Lung (tissue), 12 donors: ENCODE data around the gene TRIM28. TPM values are rescaled to one million over a fixed set of nuclear protein-coding genes. Genes with fewer than 3 reads are reported as not detected.

Experiments
- ATAC-seq: fragments of 200-7000 bp; cut with Tn5 transposase; one replicate; pipeline ENCODE4 v1.9.1; 2020; ENCODE audit warnings: moderate number of reproducible peaks; ENCODE audit not compliant: insufficient read depth, low FRiP score
- DNase-seq, 3 donors: peaks; one replicate each; pipeline ENCODE4 v3.0.0-alpha.2; 2013 to 2017
- H3K27ac ChIP-seq, 2 donors: one replicate each; pipeline ENCODE4 v1.5.1; 2013; ENCODE audit warnings: mild to moderate bottlenecking in 2 of 2, moderate library complexity in 2 of 2, control low read depth in 1 of 2, inconsistent platforms in 1 of 2, low read depth in 1 of 2, low read length in 1 of 2
- H3K27me3 ChIP-seq, 3 donors: one replicate each; pipeline ENCODE4 v1.5.1; 2013; ENCODE audit warnings: low read length in 2 of 3; ENCODE audit not compliant: control insufficient read depth in 3 of 3, insufficient read depth in 3 of 3
- H3K36me3 ChIP-seq, 4 donors: one replicate each; pipeline ENCODE4 v1.5.1; 2013; ENCODE audit warnings: low read length in 4 of 4, mild to moderate bottlenecking in 1 of 4, moderate library complexity in 1 of 4; ENCODE audit not compliant: control insufficient read depth in 4 of 4, insufficient read depth in 4 of 4
- H3K4me1 ChIP-seq, 5 donors: one replicate each; pipeline ENCODE4 v1.5.1; 2013; ENCODE audit warnings: low read length in 5 of 5, mild to moderate bottlenecking in 2 of 5, moderate library complexity in 1 of 5; ENCODE audit not compliant: control insufficient read depth in 5 of 5, insufficient read depth in 5 of 5
- H3K4me3 ChIP-seq: one replicate; pipeline ENCODE4 v1.5.1; 2013; ENCODE audit warnings: mild to moderate bottlenecking, control low read depth, moderate library complexity
- H3K9ac ChIP-seq, 2 donors: one replicate each; pipeline ENCODE4 v1.5.1; 2013; ENCODE audit warnings: low read length in 2 of 2, control low read depth in 1 of 2; ENCODE audit not compliant: insufficient read depth in 1 of 2
- H3K9me3 ChIP-seq, 4 donors: one replicate each; pipeline ENCODE4 v1.5.1; 2013; ENCODE audit warnings: low read length in 3 of 4, mild to moderate bottlenecking in 1 of 4, moderate library complexity in 1 of 4; ENCODE audit not compliant: control insufficient read depth in 4 of 4, insufficient read depth in 3 of 4
- CTCF ChIP-seq: IDR thresholded peaks from 2 replicates; pipeline ENCODE4 v1.5.1; 2012; ENCODE audit warnings: mild to moderate bottlenecking; ENCODE audit errors: control extremely low read depth, extremely low read depth
- WGBS, 2 donors: extraction: QIAGEN DNeasy Blood & Tissue Kit; methylation state at CpG; one replicate each; pipeline ENCODE4 v1.1.7; 2013; 5-methylcytosine and 5-hydroxymethylcytosine counted together
- polyA plus RNA-seq, 2 donors: library from polyadenylated mRNA; stranded (reverse); fragments of 200-250 nt; gene quantifications; one replicate each; pipeline ENCODE4 v1.2.1, GENCODE V29; 2013
- total RNA-seq, 2 donors: library from RNA; depleted of rRNA in 1 of 2; stranded (reverse); fragments of >200 nt in 1 of 2; gene quantifications; one replicate each; pipeline ENCODE4 v1.2.1, GENCODE V29; 2014 to 2021
- donor health status: control.
- donor health status: control.
- donor health status: Bipolar disorder and iron deficiency.
- donor health status: healthy.
- donor health status: DM: yes; HTN: yes; CAD: no.

Gene TRIM28
- total and polyA plus RNA-seq, 4 donors, result 171 to 250 (median 181) TPM

DNA sequence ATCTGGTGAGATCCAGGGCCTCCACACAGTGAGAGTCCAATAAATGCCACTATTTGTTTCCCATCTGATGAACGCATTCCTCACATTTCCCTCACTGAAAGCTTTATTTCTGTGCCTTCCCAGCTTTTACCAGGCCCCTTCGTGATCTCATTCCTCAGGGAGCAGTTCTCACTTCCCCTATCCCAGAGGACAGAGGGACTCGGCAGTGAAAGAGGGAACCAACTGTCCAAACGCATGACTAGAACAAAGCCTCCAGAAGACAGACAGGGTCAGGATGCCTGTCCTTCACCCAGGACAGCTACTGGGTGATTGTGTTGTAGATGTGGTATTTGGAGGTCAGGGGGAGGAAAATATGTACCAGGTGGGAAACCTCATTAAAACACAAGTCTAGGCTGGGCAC is 22.2 kb upstream of the TRIM28 start:
- ATAC-seq (no peak), DNase-seq (no peak)
- no peaks in the 10 kb centered on the region for H3K27me3 ChIP-seq
- peaks cover 0 to 4% (median 2%) of the 10 kb centered on the region in 4 donors for H3K36me3 ChIP-seq
- peaks cover 0 to 18% (median 4%) of the 10 kb centered on the region in 5 donors for H3K4me1 ChIP-seq
- no peak overlapping the region for H3K27ac ChIP-seq
- no peak overlapping the region for H3K9ac ChIP-seq
- H3K9me3 ChIP-seq, result no peaks in the 10 kb centered on the region
- no peak for TF ChIP-seq CTCF
- no peak overlapping the region for H3K4me3 ChIP-seq
- 54 to 67% methylated on average over 4 of the region's 4 CpGs for WGBS, 2 donors

DNA sequence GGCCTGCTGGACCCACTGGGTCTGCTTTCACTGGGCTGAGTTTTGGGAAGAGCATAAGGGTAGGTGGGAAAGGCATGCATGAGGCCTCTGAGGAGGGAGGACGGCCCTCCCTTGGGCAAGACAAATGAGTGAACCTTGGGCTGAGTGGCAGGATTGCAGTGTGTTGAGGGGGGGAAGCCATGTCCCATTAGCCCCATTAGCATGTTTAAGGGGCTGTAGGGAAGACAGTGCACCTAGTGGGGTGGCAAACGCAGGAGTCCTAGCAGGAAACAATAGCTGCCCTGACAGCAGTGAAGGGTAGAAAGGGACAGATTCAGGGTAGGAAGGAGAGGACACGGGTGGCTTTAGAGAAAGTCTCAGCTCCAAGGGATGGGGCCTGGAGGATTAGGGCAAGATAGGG is 21.2 kb upstream of the TRIM28 start:
- no peak overlapping the region for H3K27ac ChIP-seq
- 86 to 90% methylated on average over 3 of the region's 3 CpGs for WGBS, 2 donors
- ATAC-seq (no peak), DNase-seq (no peak)
- H3K9ac ChIP-seq, result no peak overlapping the region
- TF ChIP-seq CTCF, result no peak
- H3K4me1 ChIP-seq, result peaks cover 0 to 17% (median 4%) of the 10 kb centered on the region in 5 donors
- H3K36me3 ChIP-seq, result no peaks in the 10 kb centered on the region
- no peak overlapping the region for H3K4me3 ChIP-seq
- no peaks in the 10 kb centered on the region for H3K9me3 ChIP-seq
- H3K27me3 ChIP-seq, result no peaks in the 10 kb centered on the region

GRCh38 chr19:58529405-58529804 is 14.5 kb upstream of the TRIM28 start:
- no peak for TF ChIP-seq CTCF
- DNase-seq (no peak), ATAC-seq (no peak)
- no peaks in the 10 kb centered on the region for H3K36me3 ChIP-seq
- no peaks in the 10 kb centered on the region for H3K27me3 ChIP-seq
- H3K27ac ChIP-seq, result no peak overlapping the region
- WGBS, 2 donors, result 72 to 88% methylated on average over 3 of the region's 3 CpGs
- no peaks in the 10 kb centered on the region for H3K4me1 ChIP-seq
- H3K9ac ChIP-seq, result no peak overlapping the region
- H3K9me3 ChIP-seq, result no peaks in the 10 kb centered on the region
- H3K4me3 ChIP-seq, result no peak overlapping the region

DNA sequence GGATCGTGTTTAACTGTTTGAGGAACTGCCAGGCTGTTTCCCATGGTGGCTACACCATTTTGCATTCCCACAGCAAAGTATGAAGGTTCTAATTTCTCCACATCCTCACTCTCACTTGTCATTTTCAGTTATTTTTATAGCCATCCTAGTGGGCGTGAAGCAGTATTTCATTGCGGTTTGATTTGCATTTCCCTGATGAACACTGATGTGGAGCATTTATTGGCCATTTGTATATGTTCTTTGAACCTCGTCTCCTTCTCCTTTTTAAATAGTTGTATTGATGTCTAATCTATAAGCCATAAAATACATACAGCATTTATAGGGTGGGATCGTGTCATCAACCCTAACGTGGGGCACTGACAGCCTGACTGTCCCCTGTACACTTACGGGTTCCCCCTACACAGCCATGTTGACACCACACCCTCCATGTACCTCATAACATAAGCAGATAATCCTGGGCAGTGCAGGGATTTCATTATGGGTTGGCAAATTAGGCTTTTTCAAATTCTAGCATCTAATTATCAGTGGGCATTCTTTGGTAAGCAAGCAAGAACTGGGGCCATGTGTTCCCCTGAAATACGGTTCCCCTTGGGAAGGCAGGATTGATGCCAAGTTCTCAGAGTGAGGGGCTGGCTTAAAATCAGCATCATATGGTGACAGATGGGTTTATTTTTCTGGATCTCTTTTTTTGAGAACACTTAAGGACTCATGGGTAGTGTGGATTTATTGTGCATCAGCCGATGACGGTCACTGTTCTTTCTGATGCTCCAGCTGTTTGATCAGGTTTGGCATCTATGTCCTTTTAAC is 12.6 kb upstream of the TRIM28 start:
- Histone ChIP-seq H3K36me3 (no peaks in the 10 kb centered on the region), H3K27ac (no peak overlapping the region), H3K4me1 (no peaks in the 10 kb centered on the region), H3K27me3 (no peaks in the 10 kb centered on the region), H3K4me3 (no peak overlapping the region), H3K9me3 (no peaks in the 10 kb centered on the region), H3K9ac (no peak overlapping the region)
- ATAC-seq, result no peak
- 74 to 85% methylated on average over 10 of the region's 10 CpGs for WGBS, 2 donors
- DNase-seq, result no peak
- TF ChIP-seq CTCF, result no peak
